IPS-NIHi11 (cell line): Measurements from ENCODE around the gene SUPT3H.
"Not testable (repeated sequence)": the region's sequence is repeated elsewhere in the genome, so short reads cannot be mapped to it uniquely, and the experiment has no call there.

Source experiments
- DNase-seq: peaks from one replicate; pipeline ENCODE4 v3.0.0; 2012; ENCODE audit warnings: mixed read lengths, low spot score

The SUPT3H gene

DNA sequence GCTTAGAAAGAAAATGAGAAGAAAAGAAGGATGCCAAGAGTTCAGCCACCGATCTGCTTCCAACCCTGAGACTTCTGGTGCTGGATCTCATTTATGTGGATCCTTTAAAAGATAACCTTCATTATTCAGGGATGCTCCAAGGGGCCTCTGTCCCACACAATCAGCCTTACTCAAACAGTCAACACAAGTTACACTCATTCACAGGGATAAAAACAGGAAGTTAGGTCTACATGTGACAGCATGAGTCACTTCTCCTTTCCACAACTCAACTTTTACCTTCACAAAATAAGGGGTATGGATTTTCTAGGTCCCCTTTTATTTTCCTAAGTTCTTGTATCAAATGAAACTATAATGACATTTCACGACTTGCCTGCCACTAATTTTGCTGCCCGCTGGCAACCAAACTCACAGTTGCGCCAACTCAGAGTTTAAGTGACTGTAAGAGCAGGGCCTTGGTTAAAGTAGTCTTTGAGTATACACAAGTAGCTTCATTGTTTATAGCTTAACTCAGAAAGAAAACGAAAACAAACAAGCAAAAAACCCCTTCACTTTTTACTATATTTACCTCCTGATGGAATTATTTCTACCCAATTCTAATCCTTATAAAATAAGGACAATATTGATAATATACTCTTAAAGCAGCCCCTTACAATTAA lies 328.4 kb downstream of the SUPT3H start:
- DNase-seq = no peak

DNA sequence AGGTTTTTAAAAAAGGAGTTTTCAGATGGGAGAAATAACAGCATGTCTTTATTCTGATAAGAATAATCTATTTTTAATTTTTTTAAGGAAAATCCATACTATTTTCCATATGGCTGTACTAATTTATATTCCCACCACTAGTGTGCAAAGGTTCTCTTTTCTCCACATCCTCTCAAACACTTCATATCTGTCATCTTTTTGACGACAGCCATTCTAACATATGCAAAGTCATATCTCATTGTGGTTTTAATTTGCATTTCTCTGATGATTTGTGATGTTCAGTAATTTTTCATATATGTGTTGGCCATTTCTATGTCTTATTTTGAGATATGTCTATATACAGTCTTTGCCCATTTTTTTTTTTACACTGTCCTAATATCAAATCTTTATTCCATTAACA lies 330.2 kb downstream of the SUPT3H start:
- no peak for DNase-seq

DNA sequence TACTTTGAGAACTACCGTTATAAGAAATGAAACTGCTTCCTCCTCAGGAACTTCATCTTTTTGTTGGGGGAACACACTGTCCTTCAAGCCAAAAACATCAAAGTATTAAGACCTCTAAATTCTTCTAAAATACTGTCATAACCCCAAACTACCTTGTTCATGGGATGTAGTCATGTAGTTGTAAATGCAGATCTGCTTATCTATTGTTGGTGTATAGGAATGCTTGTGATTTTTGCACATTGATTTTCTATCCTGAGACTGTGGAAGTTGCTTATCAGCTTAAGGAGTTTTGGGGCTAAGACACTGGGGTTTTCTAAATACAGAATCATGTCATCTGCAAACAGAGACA lies 332.5 kb downstream of the SUPT3H start:
- DNase-seq = no peak

DNA sequence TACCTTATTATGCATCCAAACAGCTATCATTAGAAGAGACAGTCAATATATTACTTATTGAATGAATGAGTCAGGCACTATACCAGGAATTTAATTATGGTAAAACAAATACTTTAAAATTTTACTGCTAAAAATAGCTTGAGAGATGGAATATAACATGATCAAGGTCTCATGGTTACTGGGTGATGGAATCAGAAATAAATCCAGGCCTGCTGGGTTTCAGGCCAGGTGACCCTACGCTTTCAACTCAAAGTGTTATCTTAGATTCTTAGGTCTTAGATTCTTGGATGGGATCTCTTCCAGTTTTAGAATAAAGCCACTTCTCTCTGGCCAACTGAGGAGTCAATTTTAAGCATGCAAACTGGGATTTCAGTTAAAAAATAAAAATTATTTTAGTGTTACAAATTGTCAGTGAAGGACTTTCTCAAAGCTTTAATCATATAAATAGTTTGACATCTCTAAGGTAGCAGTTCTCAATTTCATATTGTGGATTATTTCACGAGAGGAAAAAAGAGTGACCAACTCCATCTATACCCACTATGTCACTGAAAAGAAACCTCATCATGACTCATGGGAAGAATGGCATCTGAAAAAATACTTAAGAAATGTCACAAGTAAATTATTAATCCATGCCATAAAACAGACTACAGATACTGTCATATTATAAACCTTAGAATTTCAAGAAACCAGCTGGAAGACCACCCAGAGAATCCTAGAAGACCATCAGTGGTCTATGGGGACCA lies 333.1 kb downstream of the SUPT3H start:
- DNase-seq = no peak

DNA sequence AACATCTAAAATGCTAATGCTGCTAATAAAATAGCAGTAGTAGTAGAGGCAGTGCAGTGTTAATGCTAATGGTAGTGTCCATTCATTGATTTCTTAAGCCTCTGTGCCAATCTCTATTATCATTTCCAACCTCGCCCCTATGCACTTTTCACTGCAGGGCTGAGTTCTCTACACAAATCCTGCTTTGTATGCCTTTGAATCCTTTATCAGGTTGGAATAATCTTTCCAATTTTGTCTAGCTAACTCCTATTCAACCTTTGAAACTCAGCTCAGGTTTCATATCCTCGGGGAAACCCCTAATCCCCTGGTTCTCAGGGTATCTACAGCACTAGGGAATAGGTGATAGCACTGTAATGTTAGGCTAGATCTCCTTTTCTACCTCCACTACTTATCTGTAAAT lies 333.6 kb downstream of the SUPT3H start:
- no peak for DNase-seq

DNA sequence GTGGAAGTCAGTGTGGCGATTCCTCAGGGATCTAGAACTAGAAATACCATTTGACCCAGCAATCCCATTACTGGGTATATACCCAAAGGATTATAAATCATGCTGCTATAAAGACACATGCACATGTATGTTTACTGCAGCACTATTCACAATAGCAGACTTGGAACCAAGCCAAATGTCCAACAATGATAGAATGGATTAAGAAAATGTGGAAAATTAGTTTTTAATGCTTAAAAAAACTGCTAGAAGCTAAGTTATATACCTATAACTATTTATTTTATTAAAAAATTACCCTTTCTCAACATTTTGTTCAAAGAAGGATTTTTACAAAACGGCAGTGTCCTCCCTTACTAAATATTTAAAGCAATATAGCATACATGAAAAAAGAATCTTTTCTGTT lies 335.1 kb downstream of the SUPT3H start:
- DNase-seq = not testable (repeated sequence)

DNA sequence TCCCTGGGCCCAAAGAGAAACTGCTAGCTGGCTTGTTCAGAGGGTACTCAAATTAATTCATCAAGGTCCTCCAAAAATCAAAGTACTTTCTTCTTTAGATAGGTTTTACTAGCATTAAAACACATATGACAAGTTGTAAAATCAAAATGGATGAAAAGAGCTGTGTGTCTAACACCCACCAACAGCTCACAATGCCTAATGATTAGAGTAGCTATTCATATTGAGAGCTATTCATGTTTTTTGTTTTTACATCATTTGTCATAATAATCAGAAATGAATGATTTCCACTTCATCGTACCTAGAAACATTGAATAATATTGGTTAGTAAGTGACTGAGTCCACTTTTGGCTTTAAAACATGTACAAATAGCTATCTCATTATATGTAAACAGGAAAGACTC lies 339.5 kb downstream of the SUPT3H start:
- DNase-seq = no peak

DNA sequence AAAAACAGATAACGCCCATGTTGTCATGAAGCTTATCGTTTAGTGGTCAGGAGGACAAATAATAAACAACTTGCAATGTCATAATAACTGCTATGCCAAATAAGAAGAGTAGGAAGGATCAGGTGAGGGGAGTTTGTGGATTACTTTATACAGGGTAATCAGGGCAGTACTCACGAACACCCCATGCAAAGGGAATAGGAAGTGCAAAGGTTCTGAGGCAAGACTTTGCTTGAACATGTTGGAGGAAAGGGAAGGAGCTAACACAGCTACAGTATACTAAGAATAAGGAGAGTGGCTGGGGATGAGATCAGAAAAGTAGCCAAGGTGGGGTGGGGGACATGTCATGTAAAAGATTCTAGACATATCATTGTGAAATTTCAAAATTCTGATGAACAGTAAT lies 341.6 kb downstream of the SUPT3H start:
- DNase-seq = no peak

DNA sequence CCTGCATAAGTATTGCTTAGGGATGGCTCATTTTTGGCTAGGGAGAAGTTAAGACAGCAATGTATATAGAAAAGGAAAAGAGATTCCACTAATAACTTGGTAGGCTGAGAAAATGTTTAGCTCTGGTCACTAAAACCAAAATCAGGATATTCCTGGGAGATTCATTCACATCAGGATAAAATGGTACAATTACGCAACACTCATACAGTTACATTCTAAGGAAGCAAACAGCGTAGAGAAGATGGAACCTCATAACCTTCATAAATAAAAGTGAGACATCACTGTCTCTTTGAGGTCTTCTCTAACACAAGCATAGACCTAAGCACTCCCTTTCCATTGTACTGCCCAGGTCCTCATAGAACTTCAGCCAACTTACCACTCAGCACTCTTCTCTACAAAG lies 345.3 kb downstream of the SUPT3H start:
- no peak for DNase-seq

DNA sequence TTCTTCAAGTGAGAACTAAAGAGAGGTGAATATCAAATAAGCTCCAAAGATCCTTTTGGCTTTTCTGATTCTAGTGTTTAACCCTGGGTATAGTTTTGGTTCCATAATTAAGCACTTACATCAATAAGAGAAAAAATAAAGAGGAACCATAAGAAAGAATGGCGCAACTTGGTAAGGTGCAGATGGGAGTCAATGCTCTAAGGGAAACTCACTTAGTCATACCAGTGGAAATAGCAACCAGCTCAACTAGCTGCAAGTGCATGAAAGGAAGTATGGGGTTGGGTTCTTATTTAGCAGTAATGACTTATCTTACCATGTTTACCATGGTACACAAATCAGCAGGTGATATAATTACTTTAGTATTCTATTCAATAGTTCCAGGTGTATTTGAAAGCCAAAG lies 346.1 kb downstream of the SUPT3H start:
- DNase-seq = no peak

DNA sequence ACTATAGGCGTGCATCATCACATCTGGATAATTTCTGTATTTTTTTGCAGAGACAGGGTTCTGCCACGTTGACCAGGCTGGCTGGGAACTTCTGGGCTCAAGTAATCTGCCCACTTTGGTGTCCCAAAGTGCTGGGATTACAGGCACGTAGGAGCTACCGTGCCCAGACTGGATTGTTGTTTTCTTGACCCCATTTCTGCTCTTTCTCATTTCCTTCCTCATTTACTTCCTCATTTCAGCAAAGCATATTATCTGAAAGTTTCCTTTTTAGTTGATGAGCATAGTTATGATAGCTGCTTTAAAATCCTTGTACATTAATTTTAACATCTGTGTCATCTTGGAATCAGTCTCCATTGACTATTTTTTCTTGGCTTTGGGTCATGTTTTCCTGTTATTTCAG lies 350.6 kb downstream of the SUPT3H start:
- no peak for DNase-seq

DNA sequence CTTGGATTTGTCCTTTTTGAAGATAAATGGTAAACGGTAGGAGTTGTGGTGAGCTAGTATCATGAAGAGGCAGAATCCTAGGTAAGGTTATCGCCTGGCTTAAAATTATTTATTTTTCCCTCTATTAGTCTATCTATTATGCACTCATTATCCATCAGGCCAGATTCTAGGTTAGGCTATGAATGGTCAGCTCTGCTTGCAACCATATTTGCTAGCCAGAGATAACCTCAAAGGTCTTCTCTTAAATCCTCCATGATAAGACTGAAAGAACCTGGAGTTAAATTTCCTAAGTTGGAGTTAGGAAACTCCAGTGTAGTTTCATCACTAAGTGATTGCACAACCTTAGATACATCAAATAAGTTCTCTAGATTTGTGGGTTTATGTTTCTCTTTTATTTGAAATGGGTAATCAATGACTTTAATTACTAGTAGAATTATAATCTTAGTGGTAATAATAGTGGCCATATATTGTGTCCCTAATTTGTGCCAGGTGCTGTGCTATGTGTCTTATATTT lies 351.7 kb downstream of the SUPT3H start:
- DNase-seq = no peak

DNA sequence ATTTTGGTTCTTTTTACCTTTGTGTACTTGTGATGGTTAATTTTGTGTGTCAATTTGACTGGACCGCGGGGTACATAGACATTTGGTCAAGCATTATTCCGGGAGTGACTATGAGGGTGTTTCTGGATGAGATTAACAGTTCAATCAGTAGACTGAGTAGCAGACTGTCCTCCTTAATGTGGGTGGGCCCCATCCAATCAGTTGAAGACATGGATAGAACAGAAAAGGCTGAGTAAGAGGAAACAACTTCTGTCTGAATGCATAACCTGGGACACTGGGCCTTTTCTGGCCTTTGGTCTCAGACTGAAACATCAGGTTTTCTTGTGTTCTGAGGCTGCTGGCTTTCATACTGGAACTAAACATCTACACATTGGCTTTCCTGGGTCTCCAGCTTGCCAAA lies 353.1 kb downstream of the SUPT3H start:
- no peak for DNase-seq

DNA sequence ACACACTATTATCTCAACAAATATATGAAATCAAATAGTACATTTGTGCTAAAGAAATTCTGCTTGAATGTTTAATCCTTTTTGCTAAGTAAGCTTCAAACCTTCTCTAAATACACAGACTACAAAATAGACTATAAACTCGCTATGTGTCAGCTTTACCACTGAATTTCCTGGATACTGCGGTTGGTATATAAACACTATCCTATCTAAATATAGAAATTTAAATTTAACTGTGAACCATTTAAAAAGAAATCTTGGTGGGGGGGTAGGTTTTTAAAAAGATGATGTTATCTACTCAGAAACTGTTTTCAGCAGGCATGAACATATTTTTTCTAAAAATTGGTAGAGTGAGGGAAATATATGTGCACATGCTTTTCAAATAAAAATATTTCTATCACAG lies 356.1 kb downstream of the SUPT3H start:
- no peak for DNase-seq

DNA sequence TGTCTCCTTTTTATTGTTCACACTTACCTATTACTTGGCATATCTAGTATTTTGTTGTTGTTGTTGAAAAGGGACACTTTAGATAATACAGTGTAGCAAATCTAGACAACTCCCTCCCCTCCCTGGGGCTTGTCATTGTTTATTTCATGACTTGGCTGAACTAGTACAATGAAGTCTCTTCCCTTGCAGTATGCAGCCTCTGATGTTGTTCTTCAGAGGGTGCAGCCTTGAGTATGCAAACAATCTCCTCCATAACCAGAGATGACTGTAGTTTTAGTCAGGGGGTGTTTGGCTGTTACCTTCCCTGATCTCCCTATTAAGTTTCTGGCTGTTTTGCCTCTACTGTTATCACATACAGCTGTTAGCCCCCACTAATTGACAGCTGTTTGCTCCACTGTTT lies 365.0 kb downstream of the SUPT3H start:
- no peak for DNase-seq

DNA sequence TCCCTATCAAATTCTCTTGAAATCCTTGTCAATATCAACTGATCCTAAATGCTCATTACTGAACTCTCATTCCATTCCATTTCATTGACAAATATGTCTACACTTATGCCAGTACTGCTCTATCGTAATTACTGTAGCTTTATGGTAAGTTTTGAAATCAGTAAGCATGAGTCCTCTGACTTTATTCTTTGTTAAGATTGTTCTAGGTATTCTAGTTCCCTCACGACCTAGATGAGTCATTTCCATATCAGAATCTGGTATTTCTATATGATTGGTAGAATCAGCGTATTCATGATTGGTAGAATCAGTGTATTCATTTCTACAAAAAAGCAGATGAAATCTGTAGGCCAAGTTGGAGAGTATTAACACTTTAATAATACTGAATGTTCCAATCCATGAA lies 368.2 kb downstream of the SUPT3H start:
- no peak for DNase-seq

DNA sequence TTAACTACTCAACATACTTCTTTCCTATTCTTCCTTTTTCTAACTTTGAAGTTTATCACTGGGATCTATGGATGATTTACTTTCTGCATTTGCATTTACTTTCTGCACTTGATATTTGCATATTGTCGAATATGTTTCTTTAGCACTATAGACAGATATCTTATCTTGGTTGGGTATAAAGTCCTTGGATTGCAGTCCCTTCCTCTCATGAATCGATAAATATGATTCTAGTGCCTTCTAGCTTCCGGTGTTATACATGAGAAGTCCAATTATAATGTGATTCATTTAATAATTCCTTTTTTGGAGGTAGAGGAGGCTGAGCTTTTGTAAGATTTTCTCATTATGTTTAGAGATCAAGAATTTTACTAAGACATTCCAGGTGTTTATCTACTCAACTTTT lies 370.8 kb downstream of the SUPT3H start:
- DNase-seq = no peak

DNA sequence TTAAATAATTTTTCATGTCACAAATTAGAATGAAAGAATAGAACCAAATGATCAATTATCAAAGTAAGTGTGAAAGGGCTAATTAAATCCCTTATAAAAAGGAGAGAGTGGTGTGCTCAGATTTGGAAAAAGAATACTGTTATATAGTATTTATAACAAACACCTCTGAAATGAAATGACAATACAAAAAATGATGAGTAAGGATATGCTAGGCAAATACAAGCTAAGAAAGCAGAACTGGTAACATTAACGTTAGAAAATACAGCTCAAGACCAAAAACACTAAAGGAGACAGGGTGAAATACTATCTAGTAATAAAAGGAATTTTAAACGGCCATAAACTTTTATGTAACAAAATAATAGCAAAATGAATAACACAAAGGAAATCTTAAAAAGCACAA lies 373.8 kb downstream of the SUPT3H start:
- DNase-seq = no peak

DNA sequence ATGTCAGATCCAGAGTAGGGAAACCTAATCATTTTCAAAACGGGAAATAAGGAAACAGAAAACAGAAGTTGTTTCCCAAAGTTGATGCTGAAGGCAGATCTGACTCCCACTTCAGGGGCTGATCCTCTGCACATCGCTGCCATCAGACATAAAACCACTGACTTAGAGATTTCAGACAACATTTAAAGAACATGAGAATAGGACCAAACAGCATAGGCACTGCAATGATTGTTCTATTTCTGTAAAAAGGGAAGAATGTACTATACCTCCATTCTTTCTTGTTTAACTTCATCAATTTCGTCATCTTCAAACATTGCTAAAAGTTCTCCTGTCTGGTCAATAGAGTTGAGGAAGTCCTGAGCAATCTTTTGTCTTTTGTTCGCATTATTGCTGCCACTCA lies 374.3 kb downstream of the SUPT3H start:
- no peak for DNase-seq

DNA sequence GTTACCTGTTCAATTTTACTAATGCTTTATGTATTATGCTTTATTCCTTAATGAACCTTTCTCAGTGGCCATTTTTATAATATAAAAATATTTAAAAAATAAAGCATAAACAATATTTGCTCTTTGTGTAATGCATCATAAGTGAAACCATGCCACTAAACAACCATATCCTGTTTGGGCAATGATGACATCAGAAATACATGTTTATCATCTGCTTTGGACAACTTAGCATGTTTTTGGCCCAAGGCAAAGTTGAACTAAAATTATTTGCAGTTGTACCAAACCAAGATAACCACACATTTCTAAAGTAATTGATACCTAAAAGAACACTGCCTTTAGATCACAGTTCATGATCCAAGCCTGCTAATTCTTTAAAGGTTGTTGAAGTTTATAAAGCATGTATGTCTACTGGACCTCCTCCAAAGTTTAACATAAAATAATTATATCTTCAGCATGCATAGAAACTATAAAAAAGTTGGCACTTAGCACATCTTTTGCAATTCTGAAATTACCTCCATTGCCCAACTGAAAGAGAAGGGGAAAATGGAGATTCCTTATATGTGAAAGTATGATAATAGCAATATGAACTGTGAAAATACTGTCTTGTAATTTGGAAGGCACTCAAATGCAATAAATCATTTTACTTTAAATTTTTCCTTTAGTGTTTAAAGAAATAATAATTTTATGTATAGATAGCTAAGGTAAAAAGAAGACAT lies 375.2 kb downstream of the SUPT3H start:
- DNase-seq = no peak

DNA sequence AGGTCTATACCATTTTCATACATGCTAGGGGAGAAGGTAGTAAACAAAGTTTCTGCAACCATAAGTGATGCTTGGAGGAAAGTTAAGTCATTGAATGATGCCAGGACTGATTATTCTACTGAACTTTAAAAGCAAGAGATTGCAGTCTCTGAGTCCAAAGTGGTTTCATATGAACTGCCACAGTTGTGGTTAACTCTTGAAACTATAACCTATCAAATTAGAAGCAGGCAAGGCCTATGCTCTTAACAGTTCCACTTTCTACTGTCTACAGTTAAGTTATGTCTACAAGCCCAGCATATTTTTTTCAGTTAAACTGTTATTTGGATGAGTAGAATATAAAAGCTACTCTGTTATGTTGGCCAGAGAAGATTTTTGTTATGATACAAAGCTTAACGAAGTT lies 376.1 kb downstream of the SUPT3H start:
- no peak for DNase-seq

DNA sequence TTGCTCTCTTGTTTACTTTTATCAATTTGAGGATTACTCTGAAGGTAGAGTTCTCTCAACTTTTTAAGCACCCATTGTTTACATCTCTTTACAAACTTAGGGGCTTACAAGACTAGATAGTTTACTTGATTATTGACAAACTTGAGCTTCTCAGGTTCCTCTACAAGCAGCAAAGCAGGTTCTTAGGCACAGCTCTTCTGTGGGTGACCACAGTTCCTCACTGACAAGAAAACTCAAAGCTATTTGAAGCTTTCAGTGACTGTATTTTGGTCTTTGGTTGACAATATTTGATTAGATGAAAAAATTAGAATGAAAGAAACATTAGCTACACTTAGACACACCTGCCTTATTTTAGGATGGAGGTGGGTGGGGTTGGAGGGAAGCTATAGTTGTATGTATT lies 376.9 kb downstream of the SUPT3H start:
- DNase-seq = no peak

DNA sequence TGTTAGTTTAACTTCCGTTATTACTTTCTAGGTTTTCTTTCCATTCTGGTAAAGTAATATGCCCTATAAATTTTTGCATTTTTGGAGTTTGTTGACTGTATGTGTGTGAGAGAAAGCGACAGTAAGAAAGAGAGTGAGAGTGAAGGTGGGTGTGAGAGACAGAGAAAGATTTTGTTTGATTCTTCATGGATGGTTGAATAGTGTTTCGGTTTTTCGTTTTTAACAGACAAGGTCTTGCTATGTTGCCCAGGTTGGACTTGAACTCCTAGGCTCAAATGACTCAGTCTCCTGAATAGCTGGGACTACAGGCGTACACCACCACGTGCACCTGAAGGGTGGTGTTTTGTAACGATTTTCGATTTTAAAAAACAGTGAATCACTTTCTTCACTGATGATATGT lies 378.7 kb downstream of the SUPT3H start:
- no peak for DNase-seq
